Common myeloid progenitor, CD34-positive (primary cell): ENCODE data around the gene ATAD1.
"Not testable (repeated sequence)": the region's sequence is repeated elsewhere in the genome, so short reads cannot be mapped to it uniquely, and the experiment has no call there.

Experiments used
- CTCF ChIA-PET: fragments of 350-600 bp; sonication (Branson Sonifier 250); formaldehyde crosslinking; loops from one replicate; lab custom pipeline; 2021; ENCODE audit warnings: antibody characterized with exemption; lab: Charles Lee
- POLR2A ChIA-PET: fragments of 350-600 bp; sonication (Branson Sonifier 250); formaldehyde crosslinking; loops from one replicate; lab custom pipeline; 2021; ENCODE audit warnings: antibody characterized with exemption; lab: Charles Lee
- DNase-seq, 3 donors: peaks; one replicate each; pipeline versions ENCODE4 v3.0.0 to v3.0.0-alpha.2; 2013
- H3K27ac ChIP-seq, 2 experiments: 1 replicate in 1 of 2; 2 replicates in 1 of 2; pipeline ENCODE4 v1.7.0; 2013; ENCODE audit warnings: inconsistent platforms in 2 of 2, low read length in 2 of 2, mild to moderate bottlenecking in 2 of 2, low read depth in 1 of 2, moderate library complexity in 1 of 2; ENCODE audit not compliant: severe bottlenecking in 2 of 2, insufficient read depth in 1 of 2, poor library complexity in 1 of 2
- H3K27me3 ChIP-seq, 5 experiments: replicated peaks in 2 of 5; 1 replicate in 3 of 5; 2 replicates in 2 of 5; pipeline versions ENCODE4 v1.6.1 to v1.7.0; 2013; ENCODE audit warnings: low read length in 4 of 5, mild to moderate bottlenecking in 2 of 5, moderate library complexity in 2 of 5, inconsistent platforms in 1 of 5; ENCODE audit not compliant: insufficient read depth in 5 of 5, control insufficient read depth in 4 of 5
- H3K36me3 ChIP-seq, 4 experiments: 1 replicate in 2 of 4; 2 replicates in 2 of 4; pipeline versions ENCODE4 v1.6.1 to v1.7.0; 2013; ENCODE audit warnings: low read length in 3 of 4, control low read depth in 1 of 4, mild to moderate bottlenecking in 1 of 4; ENCODE audit not compliant: control insufficient read depth in 4 of 4, insufficient read depth in 4 of 4
- H3K4me1 ChIP-seq, 4 experiments: 1 replicate in 3 of 4; 2 replicates in 1 of 4; pipeline versions ENCODE4 v1.6.1 to v1.7.1; 2013; ENCODE audit warnings: low read length in 3 of 4, mild to moderate bottlenecking in 3 of 4, control low read depth in 1 of 4, inconsistent platforms in 1 of 4, moderate library complexity in 1 of 4; ENCODE audit not compliant: control insufficient read depth in 4 of 4, insufficient read depth in 4 of 4; ENCODE audit errors: control extremely low read depth in 1 of 4
- H3K4me3 ChIP-seq, 7 experiments: 1 replicate in 4 of 7; 2 replicates in 3 of 7; pipeline versions ENCODE4 v1.5.1 to v1.7.0; 2013; ENCODE audit warnings: mild to moderate bottlenecking in 7 of 7, low read length in 6 of 7, moderate library complexity in 6 of 7, inconsistent platforms in 2 of 7, low read depth in 2 of 7, control low read depth in 1 of 7; ENCODE audit not compliant: insufficient read depth in 4 of 7, control insufficient read depth in 1 of 7; ENCODE audit errors: extremely low read depth in 1 of 7
- H3K9me3 ChIP-seq, 5 experiments: 1 replicate in 4 of 5; 2 replicates in 1 of 5; pipeline versions ENCODE4 v1.6.1 to v1.7.1; 2013; ENCODE audit warnings: low read length in 4 of 5, mild to moderate bottlenecking in 2 of 5, inconsistent platforms in 1 of 5, low read depth in 1 of 5, moderate library complexity in 1 of 5; ENCODE audit not compliant: control insufficient read depth in 4 of 5, insufficient read depth in 2 of 5; ENCODE audit errors: control extremely low read depth in 1 of 5
- WGBS: methylation state at CpG from one replicate; pipeline ENCODE4 v1.1.5; 2013; ENCODE audit not compliant: insufficient coverage; 5-methylcytosine and 5-hydroxymethylcytosine counted together

The ATAD1 gene

DNA sequence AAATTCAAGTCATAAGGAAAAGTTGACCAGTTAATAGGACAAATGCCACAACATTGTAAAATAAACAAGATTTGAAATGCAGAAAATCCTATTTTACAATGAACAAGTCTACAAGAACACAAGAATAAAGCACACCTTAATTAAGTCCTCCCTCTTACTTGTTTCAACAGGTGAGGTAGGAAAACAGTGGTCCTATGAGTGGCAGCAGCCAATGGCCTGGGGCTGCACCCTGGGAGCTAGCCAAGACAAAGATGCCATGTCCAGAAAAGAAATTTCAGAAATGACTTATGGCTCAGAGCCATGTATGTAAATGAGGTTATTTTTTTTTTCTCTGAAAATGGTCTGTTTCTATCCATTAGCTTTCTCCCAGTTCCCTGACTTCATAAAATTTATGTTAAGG lies 31.0 kb upstream of the ATAD1 start:
- ChIA-PET CTCF (interaction anchor here (1.5 to 3.4 kb wide), 6 partner anchors 10 to 706 kb away, joined by 4 to 21 read pairs (median 7); no protein-coding TSS in a partner anchor), POLR2A (no interaction called here)
- Histone ChIP-seq H3K4me1 (peaks cover 5 to 24% (median 11%) of the 10 kb centered on the region in 4 experiments), H3K36me3 (no peaks in the 10 kb centered on the region), H3K9me3 (no peaks in the 10 kb centered on the region), H3K27me3 (no peaks in the 10 kb centered on the region), H3K27ac (no peak overlapping the region), H3K4me3 (no peak overlapping the region)
- no peak for DNase-seq

DNA sequence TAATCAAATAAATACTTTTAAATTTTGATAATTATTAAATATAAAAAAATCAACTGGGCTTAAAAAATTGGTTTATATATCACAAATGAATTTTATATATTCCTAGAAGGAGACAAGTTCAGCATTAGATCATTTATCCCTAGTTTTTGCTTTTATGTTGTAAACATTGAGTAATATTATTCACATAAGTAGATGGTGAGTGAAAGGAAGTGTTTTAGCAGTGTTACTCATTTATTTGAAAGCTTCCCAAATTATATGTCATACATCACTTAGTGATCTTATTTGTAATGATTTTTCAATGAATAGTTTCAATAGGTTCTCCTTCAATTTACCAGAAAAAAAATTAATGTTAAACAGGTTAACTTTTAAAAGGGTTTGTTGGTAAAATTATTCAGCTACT lies 29.5 kb upstream of the ATAD1 start:
- H3K9me3 ChIP-seq: no peaks in the 10 kb centered on the region
- ChIA-PET POLR2A (interaction anchor here (0.5 kb wide), 1 partner anchor 56 kb away, joined by 3 read pairs; no protein-coding TSS in a partner anchor), CTCF (interaction anchor here (1.0 to 1.5 kb wide), 2 partner anchors 11 to 25 kb away, joined by 4 read pairs; no protein-coding TSS in a partner anchor)
- H3K27ac ChIP-seq: no peak overlapping the region
- DNase-seq: no peak
- peaks cover 5 to 28% (median 11%) of the 10 kb centered on the region in 4 experiments for H3K4me1 ChIP-seq
- no peaks in the 10 kb centered on the region for H3K36me3 ChIP-seq
- H3K27me3 ChIP-seq: no peaks in the 10 kb centered on the region
- H3K4me3 ChIP-seq: no peak overlapping the region

DNA sequence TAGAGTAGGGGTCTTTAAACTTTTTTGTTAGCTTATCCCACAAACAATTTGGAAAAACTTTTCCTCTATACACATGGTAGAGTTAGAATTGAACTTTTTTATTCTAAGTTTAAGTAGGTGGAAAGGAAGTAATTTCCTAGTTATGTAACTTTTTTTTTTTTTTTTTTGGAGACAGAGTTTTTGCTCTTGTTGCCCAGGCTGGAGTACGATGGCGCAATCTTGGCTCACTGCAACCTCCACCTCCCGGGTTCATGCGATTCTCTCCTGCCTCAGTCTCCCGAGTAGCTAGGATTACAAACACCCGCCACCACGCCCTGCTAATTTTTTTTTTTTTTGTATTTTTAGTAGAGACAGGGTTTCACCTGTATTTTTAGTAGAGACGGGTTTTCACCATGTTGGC lies 28.7 kb upstream of the ATAD1 start:
- 83% methylated on average over 2 of the region's 8 CpGs for WGBS
- CTCF ChIA-PET: interaction anchor here (1.1 to 2.0 kb wide), 2 partner anchors 12 to 196 kb away, joined by 3 to 7 read pairs; no protein-coding TSS in a partner anchor

DNA sequence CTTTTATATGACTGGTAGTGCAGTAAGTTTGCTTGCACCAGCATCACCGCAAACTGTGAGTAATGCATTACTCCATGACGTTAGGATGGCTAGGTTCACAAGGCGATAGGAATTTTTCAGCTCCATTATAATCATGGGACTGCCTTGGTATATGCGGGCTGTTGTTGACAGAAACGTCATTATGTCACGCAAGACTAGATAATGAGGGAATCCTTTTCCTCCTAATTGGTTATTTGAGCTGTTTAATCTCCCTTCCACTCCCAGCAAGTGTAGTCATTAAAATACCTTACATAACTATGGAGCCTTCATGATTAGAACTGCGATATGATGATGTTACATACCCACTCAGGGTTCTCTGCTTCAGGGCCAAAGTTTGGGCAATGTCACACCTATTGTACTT lies 28.0 kb upstream of the ATAD1 start:
- H3K27me3 ChIP-seq: no peaks in the 10 kb centered on the region
- DNase-seq: no peak
- no peak overlapping the region for H3K4me3 ChIP-seq
- WGBS: 93% methylated on average over 4 of the region's 7 CpGs
- no peaks in the 10 kb centered on the region for H3K36me3 ChIP-seq
- peaks cover 5 to 24% (median 8%) of the 10 kb centered on the region in 4 experiments for H3K4me1 ChIP-seq
- H3K9me3 ChIP-seq: no peaks in the 10 kb centered on the region
- H3K27ac ChIP-seq: no peak overlapping the region
- POLR2A ChIA-PET: no interaction called here
- CTCF ChIA-PET: interaction anchor here (0.8 to 2.0 kb wide), 4 partner anchors 13 to 544 kb away, joined by 3 to 7 read pairs (median 3); no protein-coding TSS in a partner anchor

More for the DNA sequence above, 28.7 kb upstream of the ATAD1 start:
- H3K9me3 ChIP-seq, POLR2A ChIA-PET, H3K4me3 ChIP-seq, H3K27ac ChIP-seq, H3K27me3 ChIP-seq, DNase-seq, H3K36me3 ChIP-seq: not testable (repeated sequence)
- peaks cover 5 to 28% (median 11%) of the 10 kb centered on the region in 4 experiments for H3K4me1 ChIP-seq

DNA sequence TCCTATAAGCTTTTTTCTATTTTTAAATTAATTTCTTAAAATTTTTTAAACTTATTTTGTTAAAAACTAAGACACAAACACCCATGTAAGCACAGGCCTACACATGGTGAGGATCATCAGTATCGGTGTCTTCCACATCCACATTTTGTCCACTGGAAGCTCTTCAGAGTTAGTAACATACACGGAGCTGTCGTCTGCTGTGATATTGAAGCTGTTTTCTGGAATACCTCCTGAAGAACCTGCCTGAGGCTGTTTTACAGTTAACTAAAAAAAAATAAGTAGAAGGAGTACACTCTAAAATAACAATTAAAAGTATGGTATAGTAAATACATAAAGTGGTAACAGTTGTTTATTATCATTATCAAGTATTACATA lies 27.6 kb upstream of the ATAD1 start:
- ChIA-PET CTCF (interaction anchor here (0.8 to 2.0 kb wide), 3 partner anchors 13 to 545 kb away, joined by 3 to 7 read pairs (median 3); no protein-coding TSS in a partner anchor), POLR2A (interaction anchor here (0.6 kb wide), 1 partner anchor 18 kb away, joined by 5 read pairs; no protein-coding TSS in a partner anchor)
- H3K4me3 ChIP-seq: no peak overlapping the region
- H3K27me3 ChIP-seq: no peaks in the 10 kb centered on the region
- H3K36me3 ChIP-seq: no peaks in the 10 kb centered on the region
- H3K27ac ChIP-seq: no peak overlapping the region
- no peak for DNase-seq
- no CpG with 5 or more reads among the region's 3 CpGs for WGBS
- H3K4me1 ChIP-seq: peaks cover 2 to 20% (median 4%) of the 10 kb centered on the region in 4 experiments
- no peaks in the 10 kb centered on the region for H3K9me3 ChIP-seq

DNA sequence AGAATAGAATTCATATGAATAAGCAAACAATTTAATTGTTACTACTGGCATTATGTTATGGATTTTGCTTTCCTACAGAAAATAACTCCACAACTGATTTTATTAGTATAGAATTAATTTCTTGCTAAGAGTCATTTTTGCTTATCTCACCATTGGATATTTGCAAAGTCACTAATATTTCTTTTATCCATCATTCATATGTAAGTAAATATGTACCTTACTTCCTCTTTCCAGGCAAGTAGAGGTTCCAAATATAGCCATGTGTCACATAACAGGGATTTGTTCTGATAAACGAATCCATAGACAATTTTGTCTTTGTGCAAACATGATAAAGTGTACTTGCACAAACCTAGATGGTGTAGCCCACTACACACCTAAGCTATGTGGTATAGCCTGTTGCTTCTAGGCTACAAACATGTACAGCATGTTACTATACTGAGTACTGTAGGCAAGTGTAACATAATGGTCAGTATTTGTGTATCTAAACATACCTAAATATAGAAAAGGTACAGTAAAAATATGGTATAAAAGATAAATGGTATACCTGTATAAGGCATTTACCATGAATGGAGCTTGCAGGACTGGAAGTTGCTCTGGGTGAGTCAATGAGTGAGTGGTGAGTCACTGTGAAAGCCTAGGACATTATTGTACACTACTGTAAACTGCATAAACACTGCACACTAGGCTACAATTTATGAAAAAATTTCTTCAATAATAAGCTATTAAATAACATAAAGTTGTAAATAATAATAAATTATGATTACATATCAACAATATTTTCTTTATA lies 27.0 kb upstream of the ATAD1 start:
- Histone ChIP-seq H3K9me3 (no peaks in the 10 kb centered on the region), H3K36me3 (no peaks in the 10 kb centered on the region), H3K27ac (no peak overlapping the region), H3K4me3 (no peak overlapping the region), H3K27me3 (no peaks in the 10 kb centered on the region), H3K4me1 (peaks cover 0 to 14% (median 0%) of the 10 kb centered on the region in 4 experiments)
- CTCF ChIA-PET: interaction anchor here (0.8 to 2.0 kb wide), 3 partner anchors 14 to 545 kb away, joined by 3 to 7 read pairs (median 3); no protein-coding TSS in a partner anchor
- no CpG with 5 or more reads among the region's 1 CpG for WGBS
- POLR2A ChIA-PET: interaction anchor here (0.6 kb wide), 1 partner anchor 18 kb away, joined by 5 read pairs; no protein-coding TSS in a partner anchor
- peak in 2 of 3 donors; percentile 33 to 50 for DNase-seq

DNA sequence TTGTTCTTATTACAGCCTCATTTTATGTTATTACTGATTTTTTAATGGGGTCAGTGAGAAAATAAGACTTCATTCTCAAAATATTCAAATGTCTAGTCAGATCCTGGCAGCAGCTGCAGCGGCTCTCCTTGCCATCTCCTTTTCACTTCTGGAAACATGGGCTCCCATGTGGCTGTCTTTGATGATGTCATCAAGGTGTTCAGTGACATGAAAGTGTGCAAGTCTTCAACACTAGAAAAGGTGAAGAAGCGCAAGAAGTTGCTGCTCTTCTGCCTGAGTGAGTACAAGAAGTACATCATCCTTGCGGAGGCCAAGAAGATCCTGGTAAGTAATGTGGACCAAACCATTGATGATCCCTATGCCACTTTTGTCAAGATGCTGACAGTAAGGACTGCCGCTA lies 25.7 kb upstream of the ATAD1 start:
- ChIA-PET POLR2A (no interaction called here), CTCF (no interaction called here)
- no peak overlapping the region for H3K27ac ChIP-seq
- peaks cover 0 to 14% (median 0%) of the 10 kb centered on the region in 4 experiments for H3K4me1 ChIP-seq
- H3K9me3 ChIP-seq: no peaks in the 10 kb centered on the region
- no peak overlapping the region for H3K4me3 ChIP-seq
- WGBS: 100% methylated on average over 3 of the region's 4 CpGs
- no peak for DNase-seq
- H3K36me3 ChIP-seq: no peaks in the 10 kb centered on the region
- H3K27me3 ChIP-seq: no peaks in the 10 kb centered on the region
